GM12864 (cell line): ENCODE measurements around the gene CYB561D2.
A peak's percentile ranks its signal among the peaks of the same experiment; 100 is the strongest.

Experiments used
- DNase-seq: peaks from one replicate; pipeline ENCODE4 v3.0.0-alpha.2; 2011; ENCODE audit warnings: low read depth
- H3K4me3 ChIP-seq: 2 replicates; pipeline ENCODE4 v1.5.1; 2011; ENCODE audit warnings: mild to moderate bottlenecking, low read depth, low read length, control low read depth
- TF ChIP-seq, protein P1 (sequence below): IDR thresholded peaks from 2 replicates; pipeline ENCODE4 v1.5.1; 2011; ENCODE audit warnings: low read depth, mild to moderate bottlenecking, moderate library complexity, low read length, control low read depth, inconsistent platforms; ENCODE audit errors: missing control alignments

Gene CYB561D2

DNA sequence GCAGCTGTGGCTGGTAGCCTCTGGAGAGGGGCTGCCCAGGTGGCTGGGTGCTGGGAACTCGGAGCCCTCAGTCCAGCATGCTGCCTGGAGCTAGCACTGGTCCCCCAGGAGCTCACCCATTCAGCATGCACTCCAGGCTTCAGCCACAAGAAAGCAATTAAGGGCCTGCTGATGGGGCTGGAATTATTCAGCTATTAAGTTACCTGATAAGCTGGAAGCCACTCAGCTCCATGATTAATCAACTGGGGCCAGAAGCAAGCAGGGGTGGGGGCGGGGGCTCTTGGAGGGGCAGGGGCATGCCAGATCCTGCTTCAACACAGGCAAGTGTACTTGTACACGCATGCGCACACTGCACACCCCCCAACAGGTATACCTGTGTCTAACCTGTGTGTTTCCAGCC, 30.7 kb downstream of the CYB561D2 start:
- TF ChIP-seq, protein P1, sequence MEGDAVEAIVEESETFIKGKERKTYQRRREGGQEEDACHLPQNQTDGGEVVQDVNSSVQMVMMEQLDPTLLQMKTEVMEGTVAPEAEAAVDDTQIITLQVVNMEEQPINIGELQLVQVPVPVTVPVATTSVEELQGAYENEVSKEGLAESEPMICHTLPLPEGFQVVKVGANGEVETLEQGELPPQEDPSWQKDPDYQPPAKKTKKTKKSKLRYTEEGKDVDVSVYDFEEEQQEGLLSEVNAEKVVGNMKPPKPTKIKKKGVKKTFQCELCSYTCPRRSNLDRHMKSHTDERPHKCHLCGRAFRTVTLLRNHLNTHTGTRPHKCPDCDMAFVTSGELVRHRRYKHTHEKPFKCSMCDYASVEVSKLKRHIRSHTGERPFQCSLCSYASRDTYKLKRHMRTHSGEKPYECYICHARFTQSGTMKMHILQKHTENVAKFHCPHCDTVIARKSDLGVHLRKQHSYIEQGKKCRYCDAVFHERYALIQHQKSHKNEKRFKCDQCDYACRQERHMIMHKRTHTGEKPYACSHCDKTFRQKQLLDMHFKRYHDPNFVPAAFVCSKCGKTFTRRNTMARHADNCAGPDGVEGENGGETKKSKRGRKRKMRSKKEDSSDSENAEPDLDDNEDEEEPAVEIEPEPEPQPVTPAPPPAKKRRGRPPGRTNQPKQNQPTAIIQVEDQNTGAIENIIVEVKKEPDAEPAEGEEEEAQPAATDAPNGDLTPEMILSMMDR, result no peak
- H3K4me3 ChIP-seq, result no peak overlapping the region
- DNase-seq, result no peak

DNA sequence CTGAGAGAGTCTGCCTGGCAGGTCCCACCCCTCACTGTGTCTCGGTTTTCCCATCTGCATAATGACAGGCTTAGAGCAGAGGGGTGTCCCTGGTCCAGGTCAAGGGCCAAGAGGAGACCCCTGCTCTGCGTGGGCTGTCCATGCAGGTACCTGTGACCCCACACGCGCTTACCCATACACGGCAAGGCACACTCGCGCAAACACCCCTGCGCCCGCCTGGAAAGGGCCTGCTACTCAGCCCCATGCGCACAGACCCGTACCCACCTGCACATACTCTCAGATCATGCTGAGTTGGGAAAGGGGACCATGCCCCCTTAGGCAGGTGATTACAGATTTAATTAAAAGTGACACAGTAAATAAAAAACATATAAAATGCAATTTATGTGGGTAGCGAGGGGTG, 32.1 kb downstream of the CYB561D2 start:
- no peak overlapping the region for H3K4me3 ChIP-seq
- TF ChIP-seq, protein P1, result no peak
- no peak for DNase-seq

DNA sequence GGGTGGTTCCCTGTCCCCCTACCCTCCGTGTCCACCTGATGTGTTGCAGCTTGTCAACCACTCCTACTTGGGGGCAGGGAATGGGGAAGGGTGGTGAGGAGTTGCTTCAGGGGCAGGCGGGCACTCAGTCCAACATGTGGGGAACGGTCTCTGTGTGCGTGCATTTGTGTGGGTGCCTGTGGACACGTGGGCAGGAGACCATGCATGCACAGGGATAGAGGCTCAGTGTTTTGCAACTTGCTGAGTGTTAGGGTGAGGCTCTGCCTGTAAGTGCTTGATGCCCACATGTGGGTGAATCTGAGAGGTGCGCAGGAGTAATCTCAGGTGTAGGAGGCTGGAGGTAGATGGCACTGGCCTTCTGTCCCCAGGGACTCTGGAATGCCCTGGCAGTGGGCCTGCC, 33.1 kb downstream of the CYB561D2 start:
- H3K4me3 ChIP-seq, result no peak overlapping the region
- DNase-seq, result no peak
- TF ChIP-seq, protein P1, result no peak

DNA sequence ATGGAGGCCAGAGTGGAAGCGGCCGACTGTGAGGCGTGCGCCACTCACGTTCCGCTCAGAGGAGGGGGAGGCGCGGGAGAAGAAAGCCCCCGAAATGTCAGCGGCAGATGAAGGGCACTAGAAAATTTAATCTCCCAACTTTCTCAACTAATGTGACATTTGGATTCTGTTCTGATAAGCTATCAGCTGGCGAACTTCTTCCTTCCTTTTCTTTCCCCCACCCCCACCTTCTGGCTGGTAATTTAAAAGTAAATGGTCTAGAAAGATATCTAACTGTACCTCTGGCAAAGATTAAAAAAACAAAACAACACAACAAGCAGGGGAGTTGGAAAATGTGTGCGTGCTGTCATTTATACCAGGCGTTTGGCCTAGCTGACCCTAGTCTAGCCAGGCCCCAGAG, 35.1 kb downstream of the CYB561D2 start:
- TF ChIP-seq, protein P1, result no peak
- no peak for DNase-seq
- H3K4me3 ChIP-seq, result no peak overlapping the region

DNA sequence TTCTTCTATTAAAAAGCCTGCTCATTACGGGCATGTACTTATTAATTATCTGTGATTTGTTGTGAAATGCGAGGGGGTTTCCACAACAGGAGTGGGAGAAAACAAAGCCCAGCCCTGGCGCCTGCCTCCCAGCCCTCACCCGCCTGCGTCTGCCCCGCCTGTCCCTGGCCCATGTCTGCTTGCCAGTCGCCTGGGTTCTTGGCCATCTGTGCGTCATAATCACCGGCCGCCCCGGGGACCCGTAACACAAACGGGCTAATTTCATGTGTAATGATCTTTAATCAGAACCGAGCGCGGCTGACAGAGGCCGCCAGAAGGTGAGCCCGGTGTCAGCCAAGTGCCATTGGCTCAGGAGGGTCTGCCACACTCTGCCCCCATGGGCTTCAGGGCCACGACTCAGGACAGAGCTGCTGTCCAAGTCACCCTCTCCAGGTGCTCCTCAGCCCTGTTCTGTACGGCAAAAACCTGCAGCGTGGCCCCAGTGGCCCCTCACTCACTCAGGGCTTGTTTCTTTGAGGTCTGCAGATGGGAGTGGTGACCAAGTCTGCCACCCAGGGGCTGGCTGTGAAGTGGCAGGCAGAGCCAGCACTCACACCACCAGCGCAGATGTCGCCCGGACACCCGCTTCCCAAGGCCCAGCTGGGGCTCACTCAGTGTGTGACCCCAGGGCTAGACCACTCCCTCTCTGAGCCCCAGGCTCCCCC, 37.5 kb downstream of the CYB561D2 start:
- TF ChIP-seq, protein P1, result peak; percentile 36
- no peak for DNase-seq

DNA sequence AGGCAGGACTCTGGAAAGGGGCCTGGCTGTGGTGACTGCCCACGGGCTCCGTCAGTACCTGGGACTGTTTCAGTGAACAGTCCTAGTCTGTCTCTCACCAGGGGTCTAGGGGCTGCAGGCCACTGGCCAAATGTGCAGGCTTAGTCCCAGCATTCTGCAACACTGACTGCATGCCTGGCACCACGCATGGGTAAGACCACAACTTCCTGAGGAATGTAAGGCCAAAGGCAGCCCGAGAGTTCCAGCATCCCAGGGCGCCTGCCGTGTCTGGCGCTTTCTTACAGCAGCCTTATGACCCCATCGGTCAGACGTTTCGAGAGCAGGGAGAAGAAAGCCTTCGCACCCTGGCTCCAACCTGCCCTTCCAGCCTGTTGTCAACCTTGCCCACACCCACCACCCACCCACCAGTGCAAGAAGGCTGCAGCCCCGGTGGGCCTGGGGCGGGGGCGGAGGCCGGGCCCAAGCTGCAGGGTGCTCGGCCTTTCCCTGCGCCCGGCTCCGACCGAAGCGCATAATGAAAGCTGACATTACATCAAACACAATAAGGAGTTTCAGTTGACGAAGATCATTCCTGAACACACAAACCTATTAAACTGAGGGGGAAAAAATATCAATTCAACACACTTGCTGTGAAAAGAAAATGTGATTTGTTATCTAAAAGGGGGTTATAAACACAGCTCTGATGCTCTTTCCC, 38.2 kb downstream of the CYB561D2 start:
- TF ChIP-seq, protein P1, result no peak
- no peak for DNase-seq
- H3K4me3 ChIP-seq, result no peak overlapping the region

More for the DNA sequence above, 37.5 kb downstream of the CYB561D2 start:
- H3K4me3 ChIP-seq, result no peak overlapping the region

DNA sequence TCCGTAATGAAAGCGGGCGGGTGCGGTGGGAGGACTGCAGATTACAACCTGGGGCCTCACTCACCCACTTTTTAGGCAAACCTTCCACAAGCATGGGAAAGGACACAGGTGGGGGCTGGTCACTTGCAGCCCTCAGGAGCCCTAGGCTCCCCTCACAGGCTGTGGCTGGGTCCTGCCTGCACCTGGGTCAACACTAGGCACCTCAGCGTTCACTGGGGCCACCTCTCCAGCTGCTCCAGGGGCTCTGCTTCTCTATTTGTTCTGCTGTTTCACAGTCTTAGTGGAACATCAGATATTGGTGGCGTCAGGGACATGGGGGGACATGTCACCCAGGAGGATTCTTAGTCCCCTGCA, 38.7 kb downstream of the CYB561D2 start:
- no peak for DNase-seq
- no peak overlapping the region for H3K4me3 ChIP-seq

More for the DNA sequence above, 38.7 kb downstream of the CYB561D2 start:
- TF ChIP-seq, protein P1, result no peak
